HepG2 (cell line): ENCODE results near the gene JPH4. TPM values are rescaled to one million over a fixed set of nuclear protein-coding genes. Genes with fewer than 3 reads are reported as not detected.

Experiments
- PITX1 ChIP-seq: sonication (generic); formaldehyde crosslinking; IDR thresholded peaks from 2 replicates; pipeline ENCODE4 v1.5.1; 2020; ENCODE audit warnings: mild to moderate bottlenecking, missing genetic modification reagents
- RORA ChIP-seq: sonication (generic); formaldehyde crosslinking; IDR thresholded peaks from 2 replicates; pipeline ENCODE4 v1.5.0; 2020; ENCODE audit warnings: mild to moderate bottlenecking, missing genetic modification reagents, moderate library complexity
- SNAI1 ChIP-seq: sonication (generic); formaldehyde crosslinking; IDR thresholded peaks from 2 replicates; pipeline ENCODE4 v1.5.0; 2020; ENCODE audit warnings: mild to moderate bottlenecking, missing genetic modification reagents, borderline replicate concordance
- ZMYM4 ChIP-seq: sonication (generic); formaldehyde crosslinking; IDR thresholded peaks from 2 replicates; pipeline ENCODE4 v1.8.1; 2023; ENCODE audit warnings: mild to moderate bottlenecking, missing genetic modification reagents
- ZNF20 ChIP-seq: sonication (generic); formaldehyde crosslinking; IDR thresholded peaks from 2 replicates; pipeline ENCODE4 v1.4.0; 2020; ENCODE audit warnings: mild to moderate bottlenecking, moderate library complexity, missing genetic modification reagents
- ZNF224 ChIP-seq: sonication (generic); formaldehyde crosslinking; IDR thresholded peaks from 2 replicates; pipeline ENCODE4 v1.5.0; 2020; ENCODE audit warnings: mild to moderate bottlenecking, missing genetic modification reagents
- ZNF577 ChIP-seq: sonication (generic); formaldehyde crosslinking; IDR thresholded peaks from 2 replicates; pipeline ENCODE4 v1.4.0; 2020; ENCODE audit warnings: mild to moderate bottlenecking, low read depth, missing genetic modification reagents, borderline replicate concordance
- polyA plus RNA-seq, 8 experiments: library from polyadenylated mRNA; depleted of rRNA in 3 of 8; stranded (reverse) in 7 of 8; unstranded in 1 of 8; fragments of >200 nt; fragmentation: Illumina TruSeq in 4 of 8; extraction: Trizol in 4 of 8; gene quantifications; 2 replicates each; pipeline versions ENCODE4 v1.2.1 to v1.2.3, GENCODE V29; 2011 to 2016; ENCODE audit warnings: low read depth in 4 of 8, missing spikeins in 1 of 8, mixed read lengths in 1 of 8; ENCODE audit not compliant: insufficient read depth in 1 of 8
- total RNA-seq, 5 experiments: library from RNA; depleted of rRNA; stranded (reverse); fragments of >200 nt; fragmentation: Illumina TruSeq; extraction: Trizol; gene quantifications; 2 replicates each; pipeline ENCODE4 v1.2.3, GENCODE V29; 2016; ENCODE audit warnings: low read depth in 1 of 5
- TF ChIP-seq, protein P1 (sequence below): sonication (generic); formaldehyde crosslinking; IDR thresholded peaks from 2 replicates; pipeline ENCODE4 v1.5.0; 2020; ENCODE audit warnings: mild to moderate bottlenecking, missing genetic modification reagents, borderline replicate concordance
- TF ChIP-seq, protein P2 (sequence below): sonication (generic); formaldehyde crosslinking; IDR thresholded peaks from 2 replicates; pipeline ENCODE4 v1.4.0; 2020; ENCODE audit warnings: mild to moderate bottlenecking, missing genetic modification reagents
- TF ChIP-seq, protein P3 (sequence below): sonication (generic); formaldehyde crosslinking; IDR thresholded peaks from 2 replicates; pipeline ENCODE4 v1.4.0; 2020; ENCODE audit warnings: mild to moderate bottlenecking, missing genetic modification reagents

JPH4 gene
- total and polyA plus RNA-seq, 2 of the 13 experiments (the other 11 are each of a cell fraction or from before 2014, with no cell fraction given): 0.08 to 0.22 TPM

DNA sequence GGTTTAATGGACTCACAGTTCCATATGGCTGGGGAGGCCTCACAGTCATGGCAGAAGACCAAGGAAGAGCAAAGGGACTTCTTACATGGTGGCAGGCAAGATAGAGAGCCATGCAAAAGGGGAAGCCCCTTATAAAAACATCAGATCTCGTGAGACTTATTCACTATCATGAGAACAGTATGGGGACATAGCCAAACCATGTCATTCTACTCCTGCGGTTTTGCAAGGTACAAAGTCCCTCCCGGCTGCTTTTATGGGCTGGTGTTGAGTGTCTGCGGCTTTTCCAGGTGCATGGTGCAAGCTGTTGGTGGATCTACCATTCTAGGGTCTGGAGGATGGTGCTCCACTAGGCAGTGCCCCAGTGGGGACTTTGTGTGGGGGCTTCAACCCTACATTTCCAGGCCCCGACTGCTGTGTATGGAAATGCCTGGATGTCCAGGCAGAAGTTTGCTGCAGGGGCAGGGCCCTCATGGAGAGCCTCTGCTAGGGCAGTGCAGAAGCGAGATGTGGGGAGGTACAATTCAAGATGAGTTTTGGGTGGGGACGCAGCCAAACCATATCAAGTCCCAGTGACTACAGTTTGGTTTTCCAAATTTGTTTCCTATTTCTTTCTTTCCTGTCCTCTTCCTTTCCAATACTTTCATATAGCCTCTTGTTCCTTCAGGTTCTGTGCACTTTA, 31.0 kb upstream of the JPH4 start (continued):
- TF ChIP-seq, protein P1, sequence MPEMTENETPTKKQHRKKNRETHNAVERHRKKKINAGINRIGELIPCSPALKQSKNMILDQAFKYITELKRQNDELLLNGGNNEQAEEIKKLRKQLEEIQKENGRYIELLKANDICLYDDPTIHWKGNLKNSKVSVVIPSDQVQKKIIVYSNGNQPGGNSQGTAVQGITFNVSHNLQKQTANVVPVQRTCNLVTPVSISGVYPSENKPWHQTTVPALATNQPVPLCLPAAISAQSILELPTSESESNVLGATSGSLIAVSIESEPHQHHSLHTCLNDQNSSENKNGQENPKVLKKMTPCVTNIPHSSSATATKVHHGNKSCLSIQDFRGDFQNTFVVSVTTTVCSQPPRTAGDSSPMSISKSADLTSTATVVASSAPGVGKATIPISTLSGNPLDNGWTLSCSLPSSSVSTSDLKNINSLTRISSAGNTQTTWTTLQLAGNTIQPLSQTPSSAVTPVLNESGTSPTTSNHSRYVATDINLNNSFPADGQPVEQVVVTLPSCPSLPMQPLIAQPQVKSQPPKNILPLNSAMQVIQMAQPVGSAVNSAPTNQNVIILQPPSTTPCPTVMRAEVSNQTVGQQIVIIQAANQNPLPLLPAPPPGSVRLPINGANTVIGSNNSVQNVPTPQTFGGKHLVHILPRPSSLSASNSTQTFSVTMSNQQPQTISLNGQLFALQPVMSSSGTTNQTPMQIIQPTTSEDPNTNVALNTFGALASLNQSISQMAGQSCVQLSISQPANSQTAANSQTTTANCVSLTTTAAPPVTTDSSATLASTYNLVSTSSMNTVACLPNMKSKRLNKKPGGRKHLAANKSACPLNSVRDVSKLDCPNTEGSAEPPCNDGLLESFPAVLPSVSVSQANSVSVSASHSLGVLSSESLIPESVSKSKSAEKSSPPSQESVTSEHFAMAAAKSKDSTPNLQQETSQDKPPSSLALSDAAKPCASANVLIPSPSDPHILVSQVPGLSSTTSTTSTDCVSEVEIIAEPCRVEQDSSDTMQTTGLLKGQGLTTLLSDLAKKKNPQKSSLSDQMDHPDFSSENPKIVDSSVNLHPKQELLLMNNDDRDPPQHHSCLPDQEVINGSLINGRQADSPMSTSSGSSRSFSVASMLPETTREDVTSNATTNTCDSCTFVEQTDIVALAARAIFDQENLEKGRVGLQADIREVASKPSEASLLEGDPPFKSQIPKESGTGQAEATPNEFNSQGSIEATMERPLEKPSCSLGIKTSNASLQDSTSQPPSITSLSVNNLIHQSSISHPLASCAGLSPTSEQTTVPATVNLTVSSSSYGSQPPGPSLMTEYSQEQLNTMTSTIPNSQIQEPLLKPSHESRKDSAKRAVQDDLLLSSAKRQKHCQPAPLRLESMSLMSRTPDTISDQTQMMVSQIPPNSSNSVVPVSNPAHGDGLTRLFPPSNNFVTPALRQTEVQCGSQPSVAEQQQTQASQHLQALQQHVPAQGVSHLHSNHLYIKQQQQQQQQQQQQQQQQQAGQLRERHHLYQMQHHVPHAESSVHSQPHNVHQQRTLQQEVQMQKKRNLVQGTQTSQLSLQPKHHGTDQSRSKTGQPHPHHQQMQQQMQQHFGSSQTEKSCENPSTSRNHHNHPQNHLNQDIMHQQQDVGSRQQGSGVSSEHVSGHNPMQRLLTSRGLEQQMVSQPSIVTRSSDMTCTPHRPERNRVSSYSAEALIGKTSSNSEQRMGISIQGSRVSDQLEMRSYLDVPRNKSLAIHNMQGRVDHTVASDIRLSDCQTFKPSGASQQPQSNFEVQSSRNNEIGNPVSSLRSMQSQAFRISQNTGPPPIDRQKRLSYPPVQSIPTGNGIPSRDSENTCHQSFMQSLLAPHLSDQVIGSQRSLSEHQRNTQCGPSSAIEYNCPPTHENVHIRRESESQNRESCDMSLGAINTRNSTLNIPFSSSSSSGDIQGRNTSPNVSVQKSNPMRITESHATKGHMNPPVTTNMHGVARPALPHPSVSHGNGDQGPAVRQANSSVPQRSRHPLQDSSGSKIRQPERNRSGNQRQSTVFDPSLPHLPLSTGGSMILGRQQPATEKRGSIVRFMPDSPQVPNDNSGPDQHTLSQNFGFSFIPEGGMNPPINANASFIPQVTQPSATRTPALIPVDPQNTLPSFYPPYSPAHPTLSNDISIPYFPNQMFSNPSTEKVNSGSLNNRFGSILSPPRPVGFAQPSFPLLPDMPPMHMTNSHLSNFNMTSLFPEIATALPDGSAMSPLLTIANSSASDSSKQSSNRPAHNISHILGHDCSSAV (CRISPR knock-in tag): 0 out of 2 replicates have a peak, but pooled peaks have one; percentile 20
- TF ChIP-seq, protein P2, sequence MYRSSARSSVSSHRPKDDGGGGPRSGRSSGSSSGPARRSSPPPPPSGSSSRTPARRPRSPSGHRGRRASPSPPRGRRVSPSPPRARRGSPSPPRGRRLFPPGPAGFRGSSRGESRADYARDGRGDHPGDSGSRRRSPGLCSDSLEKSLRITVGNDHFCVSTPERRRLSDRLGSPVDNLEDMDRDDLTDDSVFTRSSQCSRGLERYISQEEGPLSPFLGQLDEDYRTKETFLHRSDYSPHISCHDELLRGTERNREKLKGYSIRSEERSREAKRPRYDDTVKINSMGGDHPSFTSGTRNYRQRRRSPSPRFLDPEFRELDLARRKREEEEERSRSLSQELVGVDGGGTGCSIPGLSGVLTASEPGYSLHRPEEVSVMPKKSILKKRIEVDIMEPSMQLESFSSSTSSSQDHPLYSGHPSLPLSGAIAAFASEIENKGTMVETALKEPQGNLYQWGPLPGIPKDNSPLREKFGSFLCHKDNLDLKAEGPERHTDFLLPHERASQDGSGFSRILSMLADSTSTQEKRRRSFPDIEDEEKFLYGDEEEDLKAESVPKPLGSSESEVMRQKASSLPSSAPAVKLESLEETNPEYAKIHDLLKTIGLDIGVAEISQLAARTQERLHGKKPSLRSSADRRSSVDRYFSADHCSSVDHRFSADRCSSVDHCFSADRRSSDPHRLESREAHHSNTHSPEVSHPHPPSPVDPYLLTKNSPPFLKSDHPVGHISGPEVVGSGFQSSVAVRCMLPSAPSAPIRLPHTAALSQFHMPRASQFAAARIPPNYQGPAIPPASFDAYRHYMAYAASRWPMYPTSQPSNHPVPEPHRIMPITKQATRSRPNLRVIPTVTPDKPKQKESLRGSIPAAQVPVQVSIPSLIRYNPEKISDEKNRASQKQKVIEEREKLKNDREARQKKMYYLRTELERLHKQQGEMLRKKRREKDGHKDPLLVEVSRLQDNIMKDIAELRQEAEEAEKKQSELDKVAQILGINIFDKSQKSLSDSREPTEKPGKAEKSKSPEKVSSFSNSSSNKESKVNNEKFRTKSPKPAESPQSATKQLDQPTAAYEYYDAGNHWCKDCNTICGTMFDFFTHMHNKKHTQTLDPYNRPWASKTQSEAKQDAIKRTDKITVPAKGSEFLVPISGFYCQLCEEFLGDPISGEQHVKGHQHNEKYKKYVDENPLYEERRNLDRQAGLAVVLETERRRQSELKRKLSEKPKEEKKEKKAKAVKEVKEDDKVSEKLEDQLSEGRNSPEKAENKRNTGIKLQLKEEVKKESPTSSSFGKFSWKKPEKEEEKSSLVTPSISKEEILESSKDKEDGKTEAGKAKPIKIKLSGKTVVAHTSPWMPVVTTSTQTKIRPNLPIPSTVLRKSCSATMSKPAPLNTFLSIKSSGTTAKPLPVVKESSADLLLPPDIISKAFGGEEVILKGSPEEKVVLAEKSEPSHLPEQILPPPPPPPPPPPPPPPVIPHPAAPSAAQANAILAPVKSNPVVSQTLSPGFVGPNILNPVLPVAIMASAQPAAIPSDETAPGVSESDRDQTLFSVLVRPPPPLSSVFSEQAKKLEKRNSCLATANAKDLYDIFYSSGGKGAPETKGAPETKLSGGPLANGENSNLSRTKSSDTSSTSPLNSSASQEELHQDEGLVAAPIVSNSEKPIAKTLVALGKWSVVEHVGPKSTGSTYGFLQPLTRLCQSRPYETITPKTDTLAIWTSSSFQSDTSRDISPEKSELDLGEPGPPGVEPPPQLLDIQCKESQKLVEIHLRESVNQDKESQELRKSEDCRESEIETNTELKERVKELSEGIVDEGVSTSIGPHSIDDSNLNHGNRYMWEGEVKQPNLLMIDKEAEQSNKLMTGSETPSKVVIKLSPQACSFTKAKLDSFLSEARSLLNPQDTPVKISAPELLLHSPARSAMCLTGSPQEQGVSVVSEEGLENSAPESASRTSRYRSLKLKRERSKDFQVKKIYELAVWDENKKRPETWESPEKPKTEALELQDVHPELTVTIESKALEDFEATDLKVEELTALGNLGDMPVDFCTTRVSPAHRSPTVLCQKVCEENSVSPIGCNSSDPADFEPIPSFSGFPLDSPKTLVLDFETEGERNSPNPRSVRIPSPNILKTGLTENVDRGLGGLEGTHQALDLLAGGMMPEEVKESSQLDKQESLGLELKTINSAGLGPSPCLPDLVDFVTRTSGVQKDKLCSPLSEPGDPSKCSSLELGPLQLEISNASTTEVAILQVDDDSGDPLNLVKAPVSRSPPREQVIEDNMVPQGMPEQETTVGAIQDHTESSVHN (CRISPR knock-in tag): peak; percentile 74; the same call in 1 of the 2 replicates
- TF ChIP-seq PITX1 (CRISPR knock-in tag) (0 out of 2 replicates have a peak, but pooled peaks have one; percentile 52), ZNF224 (CRISPR knock-in tag) (peak; percentile 16; the same call in 1 of the 2 replicates), ZMYM4 (peak; percentile 96), ZNF20 (CRISPR knock-in tag) (peak; percentile 97), SNAI1 (CRISPR knock-in tag) (peak; percentile 96), ZNF577 (CRISPR knock-in tag) (0 out of 2 replicates have a peak, but pooled peaks have one; percentile 4), RORA (CRISPR knock-in tag) (peak; percentile 92; the same call in 1 of the 2 replicates)
- TF ChIP-seq, protein P3, sequence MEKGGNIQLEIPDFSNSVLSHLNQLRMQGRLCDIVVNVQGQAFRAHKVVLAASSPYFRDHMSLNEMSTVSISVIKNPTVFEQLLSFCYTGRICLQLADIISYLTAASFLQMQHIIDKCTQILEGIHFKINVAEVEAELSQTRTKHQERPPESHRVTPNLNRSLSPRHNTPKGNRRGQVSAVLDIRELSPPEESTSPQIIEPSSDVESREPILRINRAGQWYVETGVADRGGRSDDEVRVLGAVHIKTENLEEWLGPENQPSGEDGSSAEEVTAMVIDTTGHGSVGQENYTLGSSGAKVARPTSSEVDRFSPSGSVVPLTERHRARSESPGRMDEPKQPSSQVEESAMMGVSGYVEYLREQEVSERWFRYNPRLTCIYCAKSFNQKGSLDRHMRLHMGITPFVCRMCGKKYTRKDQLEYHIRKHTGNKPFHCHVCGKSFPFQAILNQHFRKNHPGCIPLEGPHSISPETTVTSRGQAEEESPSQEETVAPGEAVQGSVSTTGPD (CRISPR knock-in tag): peak; percentile 89; the same call in 1 of the 2 replicates
